ENCODE measurements around the gene WWC2.
"Not testable (repeated sequence)": the region's sequence is repeated elsewhere in the genome, so short reads cannot be mapped to it uniquely, and the experiment has no call there.

WWC2 gene

DNA sequence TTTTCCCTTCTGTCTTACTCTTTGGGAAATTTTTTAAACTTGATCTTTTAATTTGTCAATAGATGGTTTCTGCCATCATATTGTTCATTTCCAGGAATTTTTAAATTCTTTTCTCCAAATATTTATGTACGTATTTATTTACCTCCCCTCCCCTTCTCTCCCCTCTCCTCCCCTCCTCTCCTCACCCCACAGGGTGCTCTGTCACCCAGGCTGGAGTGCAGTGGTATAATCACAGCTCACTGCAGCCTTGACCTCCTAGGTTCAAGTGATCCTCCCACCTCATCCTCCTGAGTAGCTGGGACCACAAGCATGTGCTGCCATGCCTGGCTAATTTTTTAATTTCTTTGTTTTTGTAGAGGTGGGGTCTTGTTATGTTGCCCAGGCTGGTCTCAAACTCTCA is 73.8 kb downstream of the WWC2 start:
- no peak for DNase-seq (ENCODE audit: low spot score)

GRCh38 chr4:183173580-183174526 is 74.8 kb downstream of the WWC2 start:
- DNase-seq (ENCODE audit: low spot score) = no peak

- no peak for DNase-seq (ENCODE audit: low spot score)
These were observed 76.7 kb downstream of the WWC2 start for GRCh38 chr4:183175631-183176232.

DNA sequence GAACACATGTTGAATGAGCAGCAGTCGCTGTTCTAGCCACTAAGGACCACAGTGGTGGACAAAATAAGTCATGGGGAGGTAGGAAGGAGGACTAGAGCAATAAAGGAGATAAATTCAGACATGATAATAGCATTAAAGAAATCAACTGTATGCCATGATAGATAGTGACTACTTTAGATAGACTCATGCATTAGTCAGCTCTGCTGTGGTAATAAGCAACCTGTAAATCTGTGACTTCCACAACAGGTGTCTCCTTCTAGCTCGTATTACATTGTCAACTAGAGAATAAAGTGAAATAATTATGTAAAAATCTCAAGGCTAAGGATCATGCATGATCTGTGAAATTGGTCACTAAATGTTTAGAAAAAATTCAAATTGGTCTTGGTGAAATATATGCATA is 77.9 kb downstream of the WWC2 start:
- DNase-seq (ENCODE audit: low spot score) = no peak

GRCh38 chr4:183178201-183178600 is 79.1 kb downstream of the WWC2 start:
- no peak for DNase-seq (ENCODE audit: low spot score)

DNA sequence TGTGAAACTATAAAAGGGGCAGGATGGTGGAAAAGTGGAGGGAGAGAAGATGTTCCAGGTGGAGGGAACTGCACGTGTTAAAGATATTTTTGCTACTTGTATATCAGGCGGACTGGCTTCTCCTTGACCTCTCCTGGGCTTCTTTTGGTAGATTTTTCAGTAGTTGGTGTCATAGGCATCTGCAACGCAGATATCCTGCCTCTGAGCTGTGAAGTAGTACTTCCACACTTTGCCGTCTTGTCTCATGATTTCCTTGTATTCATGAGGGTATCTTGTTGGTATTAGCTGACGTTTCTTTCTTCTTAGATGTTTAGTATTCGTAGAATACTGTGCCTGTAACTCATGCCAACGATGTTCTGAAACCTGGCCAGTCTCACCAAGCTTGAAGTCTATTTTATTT is 81.0 kb downstream of the WWC2 start:
- DNase-seq (ENCODE audit: low spot score) = no peak

DNA sequence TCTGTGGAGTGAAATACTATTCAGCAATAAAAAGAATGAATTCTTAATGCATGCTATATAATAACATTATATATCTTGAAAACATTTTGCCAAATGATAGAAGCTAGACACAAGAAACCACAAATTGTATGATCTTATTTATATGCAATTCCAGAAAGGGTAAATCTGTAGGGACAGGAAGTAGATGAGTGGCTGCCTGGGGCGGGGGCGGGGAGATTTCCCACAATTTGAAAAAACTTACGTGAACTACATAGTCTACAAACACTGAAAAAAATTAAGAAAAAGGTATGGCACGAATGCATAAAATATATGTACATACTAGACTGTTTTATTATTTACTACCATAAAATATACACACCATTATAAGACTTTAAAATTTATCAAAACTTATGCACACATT is 81.6 kb downstream of the WWC2 start:
- no peak for DNase-seq (ENCODE audit: low spot score)

GRCh38 chr4:183181081-183181480 is 82.0 kb downstream of the WWC2 start:
- no peak for DNase-seq (ENCODE audit: low spot score)

DNA sequence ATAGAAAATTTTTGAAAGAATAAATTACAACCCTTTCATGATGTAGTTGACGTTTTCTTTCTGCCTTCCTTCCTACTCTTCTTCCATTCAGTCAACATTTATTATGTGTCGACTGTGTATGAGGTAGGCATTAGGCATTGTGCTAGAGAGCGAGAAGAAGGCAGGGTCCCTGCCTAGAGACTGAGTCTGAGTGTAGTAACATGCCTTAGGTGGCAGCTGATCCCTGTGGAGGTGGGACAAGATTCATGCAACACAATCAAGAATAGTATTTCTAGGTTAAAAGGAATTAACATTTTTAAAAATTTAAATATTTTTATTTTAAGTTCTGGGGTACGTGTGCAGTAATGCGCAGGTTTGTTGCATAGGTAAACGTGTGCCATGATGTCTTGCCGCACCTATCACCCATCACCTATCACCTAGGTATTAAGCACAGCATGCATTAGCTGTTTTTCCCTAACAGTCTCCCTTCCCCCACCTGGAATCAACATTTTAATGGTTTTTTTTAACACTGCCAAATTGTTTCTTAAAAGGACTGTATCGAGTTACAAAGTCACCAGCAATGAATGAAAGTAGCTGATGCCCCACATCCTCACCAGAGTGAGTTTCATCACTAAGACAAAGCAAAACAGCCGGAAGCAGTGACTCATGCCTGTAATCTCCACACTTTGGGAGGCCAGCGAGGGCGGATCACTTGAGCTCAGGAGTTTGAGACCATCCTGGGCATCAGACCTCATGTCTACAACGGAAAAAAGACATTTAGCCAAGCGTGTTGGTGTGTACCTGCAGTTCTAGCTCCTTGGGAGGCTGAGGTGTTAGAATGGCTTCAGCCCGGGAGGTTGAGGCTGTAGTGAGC is 84.0 kb downstream of the WWC2 start:
- DNase-seq (ENCODE audit: low spot score) = no peak

DNA sequence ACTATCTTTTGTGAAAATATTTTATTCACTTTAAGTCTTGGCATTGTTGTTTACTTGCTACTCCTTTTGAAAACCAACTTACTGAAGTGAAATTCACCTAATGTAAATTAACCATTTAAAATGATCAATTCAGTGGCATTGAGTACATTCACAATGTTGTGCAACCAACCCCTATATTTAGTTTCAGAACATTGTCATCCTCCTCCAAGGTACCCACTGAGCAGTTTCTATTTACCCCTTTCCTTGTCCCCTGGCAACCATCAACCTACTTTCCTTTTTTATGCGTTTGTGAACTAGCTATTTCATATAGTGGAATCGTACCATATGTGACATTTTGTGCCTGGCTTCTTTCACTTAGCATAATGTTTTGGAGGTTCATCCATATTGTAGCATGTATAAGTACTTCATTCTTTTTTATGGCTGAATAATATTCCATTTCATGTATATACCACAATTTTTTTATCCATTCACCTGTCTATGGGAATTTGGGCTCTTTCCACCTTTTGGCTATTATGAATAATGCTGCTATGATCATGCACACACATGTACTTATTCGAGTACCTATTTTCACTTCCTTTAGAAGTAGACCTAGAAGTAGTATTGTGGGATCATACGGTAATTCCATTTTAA is 85.0 kb downstream of the WWC2 start:
- no peak for DNase-seq (ENCODE audit: low spot score)

- no peak for DNase-seq (ENCODE audit: low spot score)
These were observed 86.0 kb downstream of the WWC2 start for GRCh38 chr4:183185018-183185417.

DNA sequence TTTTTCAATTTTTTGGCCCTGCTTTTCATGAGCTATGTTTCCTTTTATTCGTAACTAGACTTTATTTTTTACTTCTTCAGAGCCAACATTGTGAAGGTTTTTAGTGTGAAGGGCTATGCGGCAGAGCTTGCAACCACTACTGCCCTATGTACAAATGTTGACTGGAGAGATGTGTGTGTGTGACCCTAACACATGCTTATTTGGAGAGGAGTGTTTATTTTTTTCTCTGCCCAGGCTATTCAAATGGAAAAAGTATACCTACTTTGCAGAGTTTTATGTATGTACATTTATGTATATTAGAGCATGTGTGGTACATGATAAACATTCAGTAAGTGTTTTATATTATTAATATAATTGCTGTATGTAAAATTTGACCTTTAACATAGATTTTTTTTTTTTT is 86.5 kb downstream of the WWC2 start:
- DNase-seq (ENCODE audit: low spot score) = no peak

DNA sequence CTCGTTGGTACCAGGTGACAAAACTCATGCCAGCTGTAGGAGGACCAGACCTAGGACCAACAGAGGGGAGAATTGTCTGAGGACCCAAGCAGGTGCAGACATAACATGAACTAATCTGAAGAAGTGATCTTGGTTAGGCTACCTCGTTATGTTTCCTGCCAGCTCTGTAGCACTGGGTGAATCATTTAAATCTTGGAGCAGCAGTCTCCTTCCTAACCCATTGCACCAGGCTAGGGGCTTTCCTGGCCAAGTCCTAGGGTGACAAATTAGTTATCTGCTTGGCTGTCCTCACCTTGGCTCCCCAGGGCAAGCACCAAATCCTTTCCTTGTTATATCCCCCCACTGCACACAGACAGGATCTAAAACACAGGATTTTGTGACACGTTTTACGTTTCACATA is 87.8 kb downstream of the WWC2 start:
- no peak for DNase-seq (ENCODE audit: low spot score)

DNA sequence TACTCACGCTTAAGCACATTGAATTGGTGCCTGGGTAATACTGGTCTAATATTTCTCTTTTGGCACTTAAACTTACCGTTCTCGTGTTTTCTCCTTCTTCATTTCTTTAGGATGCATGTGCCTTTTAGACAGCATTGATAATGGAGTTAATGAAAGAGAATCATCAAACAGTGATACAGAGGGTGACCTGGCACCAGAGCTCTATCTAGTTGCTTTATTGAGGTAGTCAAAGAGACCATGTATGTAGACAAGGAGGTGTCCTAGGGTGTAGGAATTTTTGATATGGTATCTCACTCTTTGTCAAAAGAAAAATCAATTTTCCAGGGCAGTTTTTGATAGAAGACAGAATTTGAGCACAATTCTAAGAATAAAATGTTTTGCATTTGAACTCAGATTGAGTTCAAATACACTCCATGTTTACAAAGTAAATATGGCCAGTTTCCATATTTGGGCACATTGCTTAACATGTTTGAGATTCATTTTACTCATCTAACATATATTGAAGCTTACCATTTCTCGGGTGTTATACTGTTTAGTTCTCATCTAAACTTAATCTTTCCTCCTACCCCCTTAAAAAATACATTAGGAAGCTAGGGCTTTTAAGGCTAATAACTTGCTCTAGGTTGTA is 92.0 kb downstream of the WWC2 start:
- DNase-seq (ENCODE audit: low spot score) = no peak

DNA sequence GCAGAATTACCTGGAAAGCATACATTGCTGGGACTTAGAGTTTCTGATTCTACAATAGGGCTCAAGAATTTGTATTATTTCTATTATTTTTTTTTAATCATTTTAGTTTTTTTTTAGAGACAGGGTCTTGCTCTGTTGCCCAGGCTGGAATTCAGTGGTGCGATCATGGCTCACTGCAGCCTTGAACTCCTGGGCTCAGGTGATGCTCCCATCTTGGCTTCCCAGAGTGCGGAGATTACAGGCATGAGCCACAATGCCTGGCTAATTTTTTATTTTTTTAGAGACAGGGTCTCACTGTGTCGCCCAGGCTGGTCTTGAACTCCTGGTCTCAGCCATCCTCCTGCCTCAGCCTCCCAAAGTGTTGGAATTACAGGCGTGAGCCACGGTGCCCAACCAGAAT is 92.6 kb downstream of the WWC2 start:
- DNase-seq (ENCODE audit: low spot score) = no peak

DNA sequence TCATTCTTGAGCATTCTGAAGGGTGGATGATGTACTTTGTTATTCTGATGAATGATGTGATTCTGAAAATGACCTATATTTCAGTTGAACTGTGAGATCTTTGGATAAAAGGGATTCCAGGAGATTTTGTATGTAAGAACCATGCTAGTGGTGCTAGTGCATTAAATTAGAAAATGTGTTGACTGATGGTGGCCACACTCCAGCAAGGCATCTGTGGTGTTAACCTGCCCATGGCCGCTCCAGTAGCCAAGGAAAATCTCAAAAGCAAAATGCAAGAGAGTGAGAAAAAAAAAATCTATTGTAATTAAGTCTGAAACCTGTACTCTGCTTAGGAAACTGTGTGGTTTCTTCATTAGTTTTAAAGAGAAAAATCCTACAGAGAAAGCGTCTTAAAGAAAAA is 93.5 kb downstream of the WWC2 start:
- peak; percentile 64 for DNase-seq (ENCODE audit: low spot score)

- not testable (repeated sequence) for DNase-seq (ENCODE audit: low spot score)
These were observed 94.8 kb downstream of the WWC2 start for GRCh38 chr4:183193730-183194338.

- no peak for DNase-seq (ENCODE audit: low spot score)
These were observed 96.5 kb downstream of the WWC2 start for GRCh38 chr4:183195534-183195933.

GRCh38 chr4:183197140-183197539 is 98.1 kb downstream of the WWC2 start:
- no peak for DNase-seq (ENCODE audit: low spot score)

DNA sequence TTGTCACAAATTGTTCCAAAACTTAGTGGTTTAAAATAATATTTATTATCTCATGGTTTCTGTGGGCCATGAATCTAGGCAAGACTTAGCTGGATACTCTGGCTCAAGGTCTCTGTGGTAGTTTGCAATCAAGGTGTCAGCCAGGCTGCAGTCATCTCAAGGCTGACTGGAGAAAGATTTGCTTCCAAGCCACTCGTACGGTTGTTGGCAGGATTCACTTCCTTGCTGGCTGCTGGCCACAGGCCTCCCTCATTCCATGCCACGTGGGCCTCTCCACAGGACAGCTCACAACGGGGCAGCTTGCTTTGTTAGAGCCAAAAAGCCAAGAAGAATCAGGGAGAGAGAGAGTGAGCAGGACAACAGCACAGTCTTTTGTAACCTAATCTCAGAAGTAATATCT is 101.4 kb downstream of the WWC2 start:
- peak; percentile 78 for DNase-seq (ENCODE audit: low spot score)

- DNase-seq (ENCODE audit: low spot score) = no peak
These were observed 102.3 kb downstream of the WWC2 start for GRCh38 chr4:183201331-183201730.
